GM15510 (cell line): ENCODE measurements around the gene MAP1A.

Experiments used
- POLR2A ChIP-seq: IDR thresholded peaks from 3 replicates; pipeline ENCODE4 v1.6.1; 2011; ENCODE audit warnings: borderline replicate concordance; ENCODE audit not compliant: insufficient read length; ENCODE audit errors: extremely low read depth

MAP1A gene

DNA sequence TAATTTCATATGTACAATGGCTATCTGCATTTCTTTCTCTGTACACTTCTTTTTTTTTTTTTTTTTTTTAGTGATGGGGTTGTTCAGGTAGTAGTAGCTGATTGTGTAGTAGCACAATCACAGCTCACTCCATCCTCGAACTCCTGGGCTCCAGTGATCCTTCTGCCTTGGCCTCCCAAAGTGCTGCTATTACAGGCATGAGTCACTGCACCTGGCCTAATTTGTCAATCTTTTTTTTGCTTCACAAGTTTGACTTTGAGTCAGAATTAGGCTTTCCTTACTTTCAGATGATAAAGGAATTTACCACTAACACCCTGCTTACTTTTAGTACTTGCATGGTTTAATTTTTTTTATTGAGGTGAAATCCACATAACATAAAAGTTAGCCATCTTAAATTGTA is 28.0 kb downstream of the MAP1A start:
- no peak for TF ChIP-seq POLR2A

- TF ChIP-seq POLR2A, result no peak
These were observed 30.1 kb downstream of the MAP1A start for GRCh38 chr15:43547539-43547938.

- no peak for TF ChIP-seq POLR2A
These were observed 33.3 kb downstream of the MAP1A start for GRCh38 chr15:43550527-43551363.

GRCh38 chr15:43552256-43552655 is 34.8 kb downstream of the MAP1A start:
- TF ChIP-seq POLR2A, result no peak

GRCh38 chr15:43552986-43553385 is 35.6 kb downstream of the MAP1A start:
- no peak for TF ChIP-seq POLR2A
